MCF 10A (cell line): ENCODE measurements around the gene CMPK2. TPM values are rescaled to one million over a fixed set of nuclear protein-coding genes. Genes with fewer than 3 reads are reported as not detected.

Experiments used
- BruUV-seq: library from RNA; stranded (reverse); fragments of 400-500 nt; replicated peaks from 2 replicates; lab custom pipeline; 2021; lab: Mats Ljungman, UMichigan
- CTCF ChIA-PET: fragments of 300-600 bp; sonication (Branson Sonifier 250); formaldehyde crosslinking; extraction: SDS; loops from one replicate; lab custom pipeline; 2021; ENCODE audit warnings: antibody characterized with exemption, inconsistent platforms; lab: Yijun Ruan, JAX
- POLR2A ChIA-PET: fragments of 300-600, 350-650 bp; sonication (Branson Sonifier 250); formaldehyde crosslinking; extraction: SDS; loops from one replicate; lab custom pipeline; 2020; ENCODE audit warnings: antibody characterized with exemption, inconsistent platforms; lab: Yijun Ruan, JAX
- DNase-seq: peaks from one replicate; pipeline ENCODE4 v3.0.0-alpha.2; 2018; ENCODE audit not compliant: unreplicated experiment
- H3K27ac Mint-ChIP-seq: one replicate; pipeline ENCODE4 v1.8.0; 2022; ENCODE audit warnings: mild to moderate bottlenecking, low read depth, mixed read lengths; ENCODE audit not compliant: unreplicated experiment
- H3K27me3 Mint-ChIP-seq: one replicate; pipeline ENCODE4 v1.8.0; 2022; ENCODE audit warnings: mixed read lengths; ENCODE audit not compliant: insufficient read depth, unreplicated experiment
- H3K36me3 Mint-ChIP-seq: one replicate; pipeline ENCODE4 v1.8.0; 2022; ENCODE audit warnings: mild to moderate bottlenecking, moderate library complexity, mixed read lengths; ENCODE audit not compliant: insufficient read depth, unreplicated experiment
- H3K4me1 Mint-ChIP-seq: one replicate; pipeline ENCODE4 v1.8.0; 2022; ENCODE audit warnings: mixed read lengths; ENCODE audit not compliant: insufficient read depth, unreplicated experiment
- H3K4me3 Mint-ChIP-seq: one replicate; pipeline ENCODE4 v1.8.0; 2022; ENCODE audit warnings: mild to moderate bottlenecking, moderate library complexity, mixed read lengths; ENCODE audit not compliant: unreplicated experiment
- H3K9me3 Mint-ChIP-seq: one replicate; pipeline ENCODE4 v1.8.0; 2022; ENCODE audit warnings: mixed read lengths; ENCODE audit not compliant: unreplicated experiment
- intact Hi-C: fragments of 100-400 bp; cut with micrococcal nuclease; formaldehyde crosslinking; loops from 2 replicates; pipeline ENCODE4 v1.14.1; 2022
- total RNA-seq: library from RNA; stranded (reverse); gene quantifications from 2 replicates; pipeline ENCODE4 v1.2.3, GENCODE V29; 2022
- TF ChIP-seq, protein P1 (sequence below): fragments of 200-600 bp; IDR thresholded peaks from one replicate; pipeline ENCODE4 v1.8.0; 2022; ENCODE audit warnings: antibody characterized with exemption, mild to moderate bottlenecking; ENCODE audit not compliant: unreplicated experiment

The CMPK2 gene
- total RNA-seq, 1 experiment from 2014 or later: 0.40 TPM

DNA sequence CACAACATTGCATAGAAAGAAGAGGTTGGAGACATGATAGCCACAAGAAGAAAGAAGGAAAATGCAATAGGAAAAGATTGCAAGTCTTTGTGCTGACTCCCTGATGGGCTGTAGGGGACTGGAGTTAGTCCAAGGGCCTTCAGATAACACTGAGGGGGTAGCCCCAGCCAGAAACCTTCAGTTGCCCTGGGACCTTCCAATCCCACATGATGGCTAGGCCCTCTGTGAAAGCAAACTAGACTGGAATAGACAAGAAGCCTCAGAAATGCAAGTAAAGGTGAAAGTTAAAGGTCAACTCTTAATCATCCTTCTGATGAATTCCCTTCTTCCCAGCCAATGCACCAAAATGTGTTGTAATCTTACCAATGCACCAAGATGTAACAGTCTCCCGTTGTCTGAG lies 19.2 kb downstream of the CMPK2 start:
- H3K27me3 Mint-ChIP-seq: no peaks in the 10 kb centered on the region
- POLR2A ChIA-PET: no interaction called here
- intact Hi-C loops: no loop called here
- CTCF ChIA-PET: interaction anchor here (0.6 to 1.2 kb wide), 2 partner anchors 19 to 277 kb away, joined by 3 to 5 read pairs; partner anchors contain the start of gene CMPK2
- no peak overlapping the region for H3K27ac Mint-ChIP-seq
- TF ChIP-seq, protein P1, sequence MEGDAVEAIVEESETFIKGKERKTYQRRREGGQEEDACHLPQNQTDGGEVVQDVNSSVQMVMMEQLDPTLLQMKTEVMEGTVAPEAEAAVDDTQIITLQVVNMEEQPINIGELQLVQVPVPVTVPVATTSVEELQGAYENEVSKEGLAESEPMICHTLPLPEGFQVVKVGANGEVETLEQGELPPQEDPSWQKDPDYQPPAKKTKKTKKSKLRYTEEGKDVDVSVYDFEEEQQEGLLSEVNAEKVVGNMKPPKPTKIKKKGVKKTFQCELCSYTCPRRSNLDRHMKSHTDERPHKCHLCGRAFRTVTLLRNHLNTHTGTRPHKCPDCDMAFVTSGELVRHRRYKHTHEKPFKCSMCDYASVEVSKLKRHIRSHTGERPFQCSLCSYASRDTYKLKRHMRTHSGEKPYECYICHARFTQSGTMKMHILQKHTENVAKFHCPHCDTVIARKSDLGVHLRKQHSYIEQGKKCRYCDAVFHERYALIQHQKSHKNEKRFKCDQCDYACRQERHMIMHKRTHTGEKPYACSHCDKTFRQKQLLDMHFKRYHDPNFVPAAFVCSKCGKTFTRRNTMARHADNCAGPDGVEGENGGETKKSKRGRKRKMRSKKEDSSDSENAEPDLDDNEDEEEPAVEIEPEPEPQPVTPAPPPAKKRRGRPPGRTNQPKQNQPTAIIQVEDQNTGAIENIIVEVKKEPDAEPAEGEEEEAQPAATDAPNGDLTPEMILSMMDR: no peak
- no TSS peak for BruUV-seq
- H3K36me3 Mint-ChIP-seq: no peaks in the 10 kb centered on the region
- H3K4me3 Mint-ChIP-seq: no peak overlapping the region
- peaks cover 17% of the 10 kb centered on the region for H3K9me3 Mint-ChIP-seq
- no peak for DNase-seq
- H3K4me1 Mint-ChIP-seq: no peaks in the 10 kb centered on the region

DNA sequence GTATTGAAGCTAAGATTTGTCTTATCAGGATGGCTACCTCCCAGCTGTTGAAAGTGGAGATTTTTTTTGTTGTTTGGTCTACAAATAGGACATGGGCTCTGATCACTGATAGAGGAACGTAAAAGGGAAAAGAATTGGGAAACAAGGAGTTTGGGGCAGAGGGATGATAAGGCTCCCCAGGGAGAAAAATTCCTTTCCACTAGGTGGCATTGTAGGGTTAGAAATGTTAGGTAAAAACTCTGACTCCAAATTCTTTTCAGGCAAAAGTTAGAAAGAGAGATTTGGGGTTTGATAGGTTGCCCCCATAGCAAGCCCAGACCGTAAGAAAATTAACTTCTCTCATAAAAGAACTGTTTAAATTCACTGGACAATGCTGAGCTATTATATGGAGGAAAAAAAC lies 19.8 kb downstream of the CMPK2 start:
- ChIA-PET CTCF (interaction anchor here (0.5 to 1.2 kb wide), 3 partner anchors 20 to 278 kb away, joined by 3 to 5 read pairs (median 3); partner anchors contain the start of gene CMPK2), POLR2A (no interaction called here)
- peaks cover 17% of the 10 kb centered on the region for H3K9me3 Mint-ChIP-seq
- no peak overlapping the region for H3K27ac Mint-ChIP-seq
- H3K36me3 Mint-ChIP-seq: no peaks in the 10 kb centered on the region
- H3K4me1 Mint-ChIP-seq: no peaks in the 10 kb centered on the region
- DNase-seq: no peak
- intact Hi-C loops: no loop called here
- no TSS peak for BruUV-seq
- no peaks in the 10 kb centered on the region for H3K27me3 Mint-ChIP-seq
- no peak overlapping the region for H3K4me3 Mint-ChIP-seq
- TF ChIP-seq, protein P1: no peak

DNA sequence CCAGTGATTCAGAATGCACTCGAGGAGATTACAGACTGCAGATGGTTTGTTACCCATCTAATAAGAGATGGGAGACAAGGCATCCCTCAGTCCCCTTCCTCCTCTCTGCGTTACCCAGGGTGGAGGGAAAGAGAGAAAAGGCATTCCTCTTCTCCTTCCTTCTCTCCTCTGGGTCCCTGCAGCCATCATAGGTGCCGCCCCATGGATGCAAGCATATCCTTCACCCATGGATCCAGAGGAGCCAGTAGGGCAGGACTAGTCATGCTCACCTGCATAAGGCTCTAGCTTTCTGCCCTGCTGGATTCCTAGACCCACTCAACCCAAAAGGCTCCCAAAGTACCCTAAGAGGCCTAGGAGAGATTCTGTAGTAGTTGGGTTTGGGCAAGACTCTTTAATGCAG lies 20.4 kb downstream of the CMPK2 start:
- no peak for DNase-seq
- ChIA-PET POLR2A (no interaction called here), CTCF (interaction anchor here (0.5 to 1.2 kb wide), 2 partner anchors 20 to 29 kb away, joined by 3 to 5 read pairs; partner anchors contain the start of gene CMPK2)
- H3K4me3 Mint-ChIP-seq: no peak overlapping the region
- no peaks in the 10 kb centered on the region for H3K4me1 Mint-ChIP-seq
- H3K9me3 Mint-ChIP-seq: peaks cover 17% of the 10 kb centered on the region
- H3K27ac Mint-ChIP-seq: no peak overlapping the region
- TF ChIP-seq, protein P1: no peak
- no peaks in the 10 kb centered on the region for H3K36me3 Mint-ChIP-seq
- intact Hi-C loops: no loop called here
- no TSS peak for BruUV-seq
- no peaks in the 10 kb centered on the region for H3K27me3 Mint-ChIP-seq

DNA sequence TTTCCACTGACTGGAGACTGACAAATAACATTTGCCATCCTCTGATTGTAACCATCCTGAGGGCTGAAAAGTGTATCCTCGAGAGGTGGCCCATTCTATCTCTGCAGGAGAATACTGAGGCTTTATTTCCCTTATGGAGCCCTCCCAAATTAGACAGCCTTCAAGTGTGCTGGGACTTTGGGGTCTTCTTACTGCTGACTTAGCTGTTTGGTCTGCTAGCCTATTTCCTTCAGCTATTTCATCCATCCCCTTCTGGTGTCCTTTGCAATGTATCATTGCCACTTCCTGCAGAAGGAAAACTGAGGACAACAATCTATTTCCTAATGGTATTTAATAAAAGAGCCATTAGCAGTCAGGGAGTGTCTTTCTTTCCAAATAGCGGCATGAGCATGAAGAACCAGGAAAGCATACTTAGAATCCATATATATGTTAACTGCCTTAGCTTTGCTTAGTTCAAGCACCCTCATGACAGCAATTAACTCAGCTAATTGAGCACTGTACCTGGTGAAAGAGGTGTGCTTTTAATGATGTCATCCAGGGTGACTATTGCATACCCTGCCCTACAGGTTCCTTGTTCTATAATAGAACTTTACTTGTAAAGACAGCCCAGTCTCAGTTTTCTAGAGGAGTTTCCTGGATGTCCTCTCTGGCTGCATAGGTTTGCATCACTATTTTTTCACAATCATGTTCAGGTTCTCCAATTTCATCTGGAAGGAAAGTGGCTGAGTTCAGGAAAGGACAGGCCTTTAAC lies 24.0 kb downstream of the CMPK2 start:
- Mint-ChIP-seq H3K27me3 (no peaks in the 10 kb centered on the region), H3K36me3 (no peaks in the 10 kb centered on the region), H3K27ac (no peak overlapping the region), H3K9me3 (peaks cover 12% of the 10 kb centered on the region), H3K4me3 (no peak overlapping the region), H3K4me1 (no peaks in the 10 kb centered on the region)
- ChIA-PET POLR2A (no interaction called here), CTCF (no interaction called here)
- no TSS peak for BruUV-seq
- TF ChIP-seq, protein P1: no peak
- DNase-seq: no peak
- intact Hi-C loops: no loop called here
